Activated B cell treated with CpG ODN at 0.5 μM for 24 hours (primary cell): ENCODE results near the gene SPOCD1. TPM values are rescaled to one million over a fixed set of nuclear protein-coding genes. Genes with fewer than 3 reads are reported as not detected.

Source experiments
- ATAC-seq: fragments of 200-7000 bp; cut with Tn5 transposase; one replicate; pipeline ENCODE4 v1.10.0; 2021; ENCODE audit warnings: low read depth, mild to moderate bottlenecking, moderate library complexity
- CTCF ChIA-PET: fragments of 350-600 bp; sonication (Branson Sonifier 250); formaldehyde crosslinking; loops from one replicate; lab custom pipeline; 2021; ENCODE audit warnings: antibody characterized with exemption; lab: Charles Lee
- POLR2A ChIA-PET: fragments of 350-600 bp; sonication (Branson Sonifier 250); formaldehyde crosslinking; loops from one replicate; lab custom pipeline; 2021; ENCODE audit warnings: antibody characterized with exemption; lab: Charles Lee
- DNase-seq: peaks from one replicate; pipeline ENCODE4 v3.0.0; 2022
- H3K27ac Mint-ChIP-seq: one replicate; pipeline ENCODE4 v1.8.0; 2020; ENCODE audit warnings: mixed read lengths
- H3K27me3 Mint-ChIP-seq: one replicate; pipeline ENCODE4 v1.8.0; 2021; ENCODE audit warnings: mixed read lengths
- H3K36me3 Mint-ChIP-seq: one replicate; pipeline ENCODE4 v1.8.0; 2021; ENCODE audit warnings: low read depth, mixed read lengths
- H3K4me1 Mint-ChIP-seq: one replicate; pipeline ENCODE4 v1.8.0; 2021; ENCODE audit warnings: mixed read lengths
- H3K4me3 Mint-ChIP-seq: one replicate; pipeline ENCODE4 v1.8.0; 2020; ENCODE audit warnings: mild to moderate bottlenecking, mixed read lengths
- H3K9me3 Mint-ChIP-seq: one replicate; pipeline ENCODE4 v1.8.0; 2020; ENCODE audit warnings: mixed read lengths
- intact Hi-C: fragments of 100-400 bp; cut with micrococcal nuclease; formaldehyde crosslinking; loops from one replicate; pipeline ENCODE4 v1.15.1; 2024
- total RNA-seq: library from RNA; stranded (reverse); gene quantifications from 2 replicates; pipeline ENCODE4 v1.2.3, GENCODE V29; 2022
- TF ChIP-seq, protein P1 (sequence below): fragments of 200-600 bp; IDR thresholded peaks from one replicate; pipeline ENCODE4 v1.8.0; 2022; ENCODE audit warnings: antibody characterized with exemption, mild to moderate bottlenecking

SPOCD1 gene
- total RNA-seq, 1 donor from 2014 or later: not detected

DNA sequence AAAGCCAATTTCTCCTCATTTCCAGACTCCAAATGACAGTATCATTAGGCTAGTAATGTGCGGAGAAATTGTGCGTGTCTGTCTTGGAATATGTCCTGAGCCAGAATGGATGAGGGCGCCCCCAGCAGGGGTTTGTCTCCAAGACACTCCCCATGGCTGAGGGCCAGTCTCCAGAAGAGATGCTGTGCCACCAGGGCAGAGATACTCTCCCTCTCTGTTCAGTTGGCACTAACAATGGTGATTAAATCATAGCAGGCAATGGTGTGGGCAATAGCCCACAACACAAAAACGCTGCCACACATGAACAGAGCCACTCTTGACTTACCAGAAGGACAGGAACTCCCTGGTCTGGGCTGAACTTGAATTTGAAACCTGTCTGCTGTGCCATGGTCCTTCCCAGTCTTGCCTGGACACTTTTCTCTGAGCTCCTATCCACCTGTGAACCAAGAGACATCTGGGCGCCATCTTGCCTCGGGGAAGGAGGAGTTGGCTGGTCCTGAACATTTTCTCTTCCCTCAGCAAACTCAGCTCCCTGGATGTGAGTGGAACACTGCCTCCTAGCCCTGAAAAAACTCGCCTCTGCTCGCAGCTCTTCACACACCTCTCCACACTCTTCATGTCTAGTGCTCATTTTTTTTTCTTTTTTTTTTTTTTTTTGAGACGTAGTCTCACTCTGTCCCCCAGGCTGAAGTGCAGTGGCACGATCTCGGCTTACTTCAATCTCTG is 36.9 kb downstream of the SPOCD1 start:
- intact Hi-C loops: no loop called here
- Mint-ChIP-seq H3K36me3 (no peaks in the 10 kb centered on the region), H3K9me3 (no peaks in the 10 kb centered on the region), H3K27me3 (peaks cover 33% of the 10 kb centered on the region), H3K4me1 (no peaks in the 10 kb centered on the region), H3K27ac (no peak overlapping the region), H3K4me3 (no peak overlapping the region)
- ATAC-seq (no peak), DNase-seq (no peak)
- POLR2A ChIA-PET: interaction anchor here (0.7 kb wide), 1 partner anchor 19 kb away, joined by 11 read pairs; no protein-coding TSS in a partner anchor
- CTCF ChIA-PET: interaction anchor here (1.1 kb wide), 1 partner anchor 14 kb away, joined by 3 read pairs; no protein-coding TSS in a partner anchor
- TF ChIP-seq, protein P1, sequence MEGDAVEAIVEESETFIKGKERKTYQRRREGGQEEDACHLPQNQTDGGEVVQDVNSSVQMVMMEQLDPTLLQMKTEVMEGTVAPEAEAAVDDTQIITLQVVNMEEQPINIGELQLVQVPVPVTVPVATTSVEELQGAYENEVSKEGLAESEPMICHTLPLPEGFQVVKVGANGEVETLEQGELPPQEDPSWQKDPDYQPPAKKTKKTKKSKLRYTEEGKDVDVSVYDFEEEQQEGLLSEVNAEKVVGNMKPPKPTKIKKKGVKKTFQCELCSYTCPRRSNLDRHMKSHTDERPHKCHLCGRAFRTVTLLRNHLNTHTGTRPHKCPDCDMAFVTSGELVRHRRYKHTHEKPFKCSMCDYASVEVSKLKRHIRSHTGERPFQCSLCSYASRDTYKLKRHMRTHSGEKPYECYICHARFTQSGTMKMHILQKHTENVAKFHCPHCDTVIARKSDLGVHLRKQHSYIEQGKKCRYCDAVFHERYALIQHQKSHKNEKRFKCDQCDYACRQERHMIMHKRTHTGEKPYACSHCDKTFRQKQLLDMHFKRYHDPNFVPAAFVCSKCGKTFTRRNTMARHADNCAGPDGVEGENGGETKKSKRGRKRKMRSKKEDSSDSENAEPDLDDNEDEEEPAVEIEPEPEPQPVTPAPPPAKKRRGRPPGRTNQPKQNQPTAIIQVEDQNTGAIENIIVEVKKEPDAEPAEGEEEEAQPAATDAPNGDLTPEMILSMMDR: no peak

- ATAC-seq (no peak), DNase-seq (no peak)
- H3K4me1 Mint-ChIP-seq: peaks cover 15% of the 10 kb centered on the region
- no peaks in the 10 kb centered on the region for H3K36me3 Mint-ChIP-seq
- ChIA-PET CTCF (interaction anchor here (1.3 kb wide), 1 partner anchor 12 kb away, joined by 7 read pairs; no protein-coding TSS in a partner anchor), POLR2A (interaction anchor here (1.0 kb wide), 1 partner anchor 9 kb away, joined by 4 read pairs; no protein-coding TSS in a partner anchor)
- H3K4me3 Mint-ChIP-seq: no peak overlapping the region
- H3K27me3 Mint-ChIP-seq: peaks cover 49% of the 10 kb centered on the region
- TF ChIP-seq, protein P1: no peak
- intact Hi-C loops: no loop called here
- H3K9me3 Mint-ChIP-seq: no peaks in the 10 kb centered on the region
- H3K27ac Mint-ChIP-seq: no peak overlapping the region
Measured at GRCh38 chr1:31776516-31776915, 39.3 kb downstream of the SPOCD1 start.

DNA sequence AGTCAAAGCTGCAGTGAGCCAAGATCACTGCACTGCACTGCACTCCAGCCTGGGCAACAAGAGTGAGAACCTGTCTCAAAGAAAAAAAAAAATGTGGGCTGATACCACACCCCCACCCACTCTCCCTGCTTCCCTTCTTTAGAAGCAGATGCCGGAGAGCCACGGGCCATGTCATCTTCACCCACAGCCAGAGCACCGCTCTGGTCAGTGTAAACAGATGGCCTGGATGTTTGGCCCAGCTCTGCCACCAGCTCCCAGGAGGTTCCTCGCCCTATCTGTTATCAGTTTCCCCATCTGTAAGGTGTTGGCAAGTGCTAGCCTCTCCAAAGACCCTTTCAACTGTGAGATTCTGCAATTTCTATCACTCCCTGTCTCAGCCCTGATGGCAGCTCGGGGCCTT is 39.8 kb downstream of the SPOCD1 start:
- Mint-ChIP-seq H3K27me3 (peaks cover 49% of the 10 kb centered on the region), H3K36me3 (no peaks in the 10 kb centered on the region), H3K9me3 (no peaks in the 10 kb centered on the region), H3K4me1 (peaks cover 17% of the 10 kb centered on the region), H3K4me3 (no peak overlapping the region), H3K27ac (no peak overlapping the region)
- DNase-seq: no peak
- ChIA-PET CTCF (no interaction called here), POLR2A (no interaction called here)
- ATAC-seq: no peak
- TF ChIP-seq, protein P1: no peak
- intact Hi-C loops: no loop called here

- intact Hi-C loops: no loop called here
- peaks cover 23% of the 10 kb centered on the region for H3K4me1 Mint-ChIP-seq
- TF ChIP-seq, protein P1: no peak
- DNase-seq (no peak), ATAC-seq (no peak)
- POLR2A ChIA-PET: no interaction called here
- peaks cover 49% of the 10 kb centered on the region for H3K27me3 Mint-ChIP-seq
- no peaks in the 10 kb centered on the region for H3K9me3 Mint-ChIP-seq
- no peak overlapping the region for H3K4me3 Mint-ChIP-seq
- H3K27ac Mint-ChIP-seq: no peak overlapping the region
- no peaks in the 10 kb centered on the region for H3K36me3 Mint-ChIP-seq
- CTCF ChIA-PET: no interaction called here
Measured at GRCh38 chr1:31775210-31775999, 40.4 kb downstream of the SPOCD1 start.

- CTCF ChIA-PET: no interaction called here
- no peaks in the 10 kb centered on the region for H3K36me3 Mint-ChIP-seq
- peaks cover 26% of the 10 kb centered on the region for H3K4me1 Mint-ChIP-seq
- no peaks in the 10 kb centered on the region for H3K9me3 Mint-ChIP-seq
- intact Hi-C loops: no loop called here
- H3K27me3 Mint-ChIP-seq: peaks cover 45% of the 10 kb centered on the region
- POLR2A ChIA-PET: no interaction called here
- DNase-seq (no peak), ATAC-seq (no peak)
- TF ChIP-seq, protein P1: no peak
- no peak overlapping the region for H3K4me3 Mint-ChIP-seq
- H3K27ac Mint-ChIP-seq: no peak overlapping the region
Measured at GRCh38 chr1:31774495-31774894, 41.3 kb downstream of the SPOCD1 start.
